SU-DHL-6 (cell line): ENCODE measurements around the gene RPTOR.

Experiments used
- EZH2phosphoT487 ChIP-seq: fragments of 200-600 bp; sonication (generic), shearing (Covaris generic); conservative IDR thresholded peaks from 2 replicates; pipeline ENCODE4 v1.6.1; 2018; ENCODE audit warnings: mild to moderate bottlenecking, antibody characterized with exemption, low read length, moderate library complexity, mixed read lengths
- TF ChIP-seq, protein P1 (sequence below): fragments of 200-600 bp; sonication (generic); IDR thresholded peaks from one replicate; pipeline ENCODE4 v1.5.1; 2017; ENCODE audit warnings: antibody characterized with exemption, mild to moderate bottlenecking, low read length, moderate library complexity; ENCODE audit not compliant: insufficient read depth, poor library complexity, severe bottlenecking

DNA sequence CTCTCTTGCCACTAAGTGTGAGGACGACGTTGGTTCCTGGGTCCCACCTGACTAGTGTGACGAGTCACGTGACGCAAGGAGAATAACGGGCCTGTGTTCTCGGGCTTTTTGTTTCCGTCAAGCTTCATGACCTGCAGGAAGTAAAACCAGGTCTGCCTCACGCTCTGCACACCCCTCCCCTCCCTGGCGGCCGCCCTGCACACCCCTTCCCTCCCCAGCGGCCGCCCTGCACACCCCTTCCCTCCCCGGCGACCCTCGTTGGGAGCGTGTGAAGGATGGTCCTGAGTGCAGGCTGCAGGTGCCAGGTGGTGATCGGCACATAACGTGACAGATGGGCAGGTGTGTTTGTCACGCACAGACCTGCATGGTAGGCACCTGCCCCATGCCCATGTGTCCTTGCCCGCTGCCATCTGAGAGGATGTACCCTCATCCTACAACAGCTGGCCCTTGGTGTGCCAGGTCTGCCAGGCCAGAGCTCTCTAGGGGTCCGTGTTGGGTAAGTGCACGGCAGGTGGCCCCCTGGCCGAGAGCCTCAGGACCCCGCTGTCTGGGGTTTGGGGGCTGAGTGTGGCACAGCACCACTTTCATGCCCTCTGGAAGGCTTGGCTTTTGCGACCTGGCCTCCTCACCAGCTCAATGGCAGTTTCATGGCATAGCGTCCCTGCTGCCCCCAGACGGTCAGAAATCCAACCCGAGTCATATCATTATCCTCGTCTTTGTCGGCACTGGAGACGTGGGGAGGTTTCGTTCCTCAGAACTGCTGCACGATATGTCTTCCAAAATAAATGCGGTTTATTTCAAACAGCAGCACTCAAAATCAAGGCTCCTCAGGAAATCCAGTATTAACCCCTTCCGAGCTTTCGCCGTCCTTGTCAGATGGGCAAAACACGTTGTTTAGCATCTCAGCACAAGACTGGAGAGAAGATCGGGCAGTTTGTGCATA is 255.2 kb downstream of the RPTOR start:
- TF ChIP-seq, protein P1, sequence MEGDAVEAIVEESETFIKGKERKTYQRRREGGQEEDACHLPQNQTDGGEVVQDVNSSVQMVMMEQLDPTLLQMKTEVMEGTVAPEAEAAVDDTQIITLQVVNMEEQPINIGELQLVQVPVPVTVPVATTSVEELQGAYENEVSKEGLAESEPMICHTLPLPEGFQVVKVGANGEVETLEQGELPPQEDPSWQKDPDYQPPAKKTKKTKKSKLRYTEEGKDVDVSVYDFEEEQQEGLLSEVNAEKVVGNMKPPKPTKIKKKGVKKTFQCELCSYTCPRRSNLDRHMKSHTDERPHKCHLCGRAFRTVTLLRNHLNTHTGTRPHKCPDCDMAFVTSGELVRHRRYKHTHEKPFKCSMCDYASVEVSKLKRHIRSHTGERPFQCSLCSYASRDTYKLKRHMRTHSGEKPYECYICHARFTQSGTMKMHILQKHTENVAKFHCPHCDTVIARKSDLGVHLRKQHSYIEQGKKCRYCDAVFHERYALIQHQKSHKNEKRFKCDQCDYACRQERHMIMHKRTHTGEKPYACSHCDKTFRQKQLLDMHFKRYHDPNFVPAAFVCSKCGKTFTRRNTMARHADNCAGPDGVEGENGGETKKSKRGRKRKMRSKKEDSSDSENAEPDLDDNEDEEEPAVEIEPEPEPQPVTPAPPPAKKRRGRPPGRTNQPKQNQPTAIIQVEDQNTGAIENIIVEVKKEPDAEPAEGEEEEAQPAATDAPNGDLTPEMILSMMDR = no peak
- no peak for TF ChIP-seq EZH2phosphoT487
